Ovary (tissue), 9 donors: ENCODE results near the gene INPP5D. TPM values are rescaled to one million over a fixed set of nuclear protein-coding genes. Genes with fewer than 3 reads are reported as not detected.

Experiments
- DNase-seq, 5 donors: peaks; one replicate each; pipeline ENCODE4 v3.0.0-alpha.2; 2019 to 2020
- H3K27ac ChIP-seq, 2 donors: fragments of 200-600 bp; one replicate each; pipeline versions ENCODE4 v1.5.1 to v1.8.0; 2019 to 2022
- H3K27me3 ChIP-seq: fragments of 200-600 bp; one replicate; pipeline ENCODE4 v1.8.0; 2022
- H3K36me3 ChIP-seq: fragments of 200-600 bp; sonication (generic); one replicate; pipeline ENCODE4 v1.5.1; 2019
- H3K4me1 ChIP-seq: one replicate; pipeline ENCODE4 v1.8.1; 2013; ENCODE audit warnings: mild to moderate bottlenecking, moderate library complexity; ENCODE audit not compliant: insufficient read depth
- H3K4me3 ChIP-seq: fragments of 200-600 bp; sonication (generic); one replicate; pipeline ENCODE4 v1.5.1; 2017
- H3K9me3 ChIP-seq, 2 donors: fragments of 200-600 bp in 1 of 2; sonication (generic) in 1 of 2; one replicate each; pipeline versions ENCODE4 v1.5.1 to v1.8.1; 2013 to 2019; ENCODE audit warnings: mild to moderate bottlenecking in 1 of 2, moderate library complexity in 1 of 2
- CTCF ChIP-seq, 3 donors: fragments of 450-650 bp in 2 of 3; fragments of 200-600 bp in 1 of 3; IDR thresholded peaks; one replicate each; pipeline versions ENCODE4 v1.5.1 to v1.8.0; 2016 to 2022; ENCODE audit warnings: antibody characterized with exemption in 3 of 3, mild to moderate bottlenecking in 1 of 3
- EP300 ChIP-seq: sonication (generic); formaldehyde crosslinking; IDR thresholded peaks from one replicate; pipeline ENCODE4 v1.6.1; 2017; ENCODE audit warnings: antibody characterized with exemption
- POLR2A ChIP-seq: fragments of 450-650 bp; IDR thresholded peaks from one replicate; pipeline ENCODE4 v1.6.1; 2017; ENCODE audit warnings: antibody characterized with exemption, mild to moderate bottlenecking, moderate library complexity
- WGBS, 3 donors: extraction: QIAGEN DNeasy Blood & Tissue Kit in 1 of 3; methylation state at CpG; one replicate each; pipeline versions ENCODE4 v1.1.5 to v1.1.7; 2013 to 2017; 5-methylcytosine and 5-hydroxymethylcytosine counted together
- intact Hi-C, 4 donors: fragments of 100-400 bp; cut with DNase I; formaldehyde crosslinking; loops; one replicate each; pipeline versions ENCODE4 v1.11.0 to v1.15.1; 2022 to 2023
- polyA plus RNA-seq, 2 donors: library from polyadenylated mRNA; stranded (reverse); fragments of 200-250 nt in 1 of 2; fragments of 350-450 nt in 1 of 2; fragmentation: Illumina TruSeq in 1 of 2; extraction: RNeasy Lipid Tissue Mini Kit (QIAGEN cat#74804) in 1 of 2; gene quantifications; one replicate each; pipeline ENCODE4 v1.2.3, GENCODE V29; 2013 to 2014
- total RNA-seq, 7 donors: library from RNA; depleted of rRNA in 2 of 7; stranded (reverse); fragments of >200 nt in 2 of 7; fragmentation: NEBNext Ultra II Directional in 3 of 7; extraction: Animal tissue kit (Norgen Biotek cat#: 25700) in 3 of 7; gene quantifications; one replicate each; pipeline versions ENCODE4 v1.1.0 to v1.2.4, GENCODE V29; 2016 to 2023
- donor health status: DM: no; HTN: no; CAD: no; lungs with moderate emphysema.
- donor health status: DM: no; HTN: no; CAD: no.
- donor health status: Bipolar disorder and iron deficiency.
- donor health status: DM: yes; HTN: yes; CAD: no.
- donor health status: DM: no; HTN: no; CAD: no.
- donor health status: DM: yes; HTN: yes; CAD: no.

INPP5D gene
- total and polyA plus RNA-seq, 9 donors: 4.1 to 14.4 (median 7.7) TPM

GRCh38 chr2:233119123-233119522, 59.0 kb downstream of the INPP5D start:
- H3K36me3 ChIP-seq: no peaks in the 10 kb centered on the region
- TF ChIP-seq CTCF (IDR thresholded peaks at IDR 0.05): no peak
- H3K4me3 ChIP-seq: no peak overlapping the region
- intact Hi-C loops: no loop called here
- H3K4me1 ChIP-seq: no peaks in the 10 kb centered on the region
- H3K27ac ChIP-seq: no peak overlapping the region
- H3K27me3 ChIP-seq: no peaks in the 10 kb centered on the region
- 75 to 78% (median 75%) methylated on average over 8 of the region's 8 CpGs for WGBS, 3 donors
- no peak for DNase-seq
- no peaks in the 10 kb centered on the region for H3K9me3 ChIP-seq

- intact Hi-C loops: no loop called here
- no peak overlapping the region for H3K27ac ChIP-seq
- no peaks in the 10 kb centered on the region for H3K36me3 ChIP-seq
- H3K4me3 ChIP-seq: no peak overlapping the region
- no peaks in the 10 kb centered on the region for H3K4me1 ChIP-seq
- no peak for TF ChIP-seq CTCF (IDR thresholded peaks at IDR 0.05)
- no peak for TF ChIP-seq EP300
- no peak for TF ChIP-seq POLR2A
- WGBS, 3 donors: 89 to 94% (median 90%) methylated on average over 7 of the region's 7 CpGs
- H3K27me3 ChIP-seq: no peaks in the 10 kb centered on the region
- H3K9me3 ChIP-seq: no peaks in the 10 kb centered on the region
- DNase-seq: no peak
These were observed 59.7 kb downstream of the INPP5D start for GRCh38 chr2:233119806-233120205.

DNA sequence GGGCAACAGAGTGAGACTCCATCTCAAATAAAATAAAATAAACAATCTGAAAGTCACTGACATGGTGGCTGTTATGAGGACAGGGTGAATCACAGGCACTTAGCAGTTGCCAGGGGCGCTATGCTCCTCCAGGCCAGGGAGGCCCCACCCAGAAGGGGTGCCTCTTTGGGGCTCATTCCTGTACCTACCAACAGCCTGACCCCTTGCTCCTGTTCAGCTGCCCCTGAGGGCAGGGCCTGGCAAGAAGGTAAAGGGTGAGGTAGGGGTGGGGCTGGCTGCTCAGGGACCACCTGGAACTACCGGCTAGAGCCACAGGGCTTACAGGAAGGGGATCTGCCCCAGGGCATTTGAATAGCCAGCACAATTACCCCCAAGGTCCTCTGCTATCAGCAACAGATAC, 60.3 kb downstream of the INPP5D start:
- intact Hi-C loops: no loop called here
- Histone ChIP-seq H3K27ac (no peak overlapping the region), H3K9me3 (no peaks in the 10 kb centered on the region), H3K36me3 (no peaks in the 10 kb centered on the region), H3K4me1 (no peaks in the 10 kb centered on the region), H3K27me3 (no peaks in the 10 kb centered on the region), H3K4me3 (no peak overlapping the region)
- no peak for DNase-seq
- WGBS, 3 donors: 71 to 80% (median 72%) methylated on average over 2 of the region's 2 CpGs
- TF ChIP-seq CTCF (IDR thresholded peaks at IDR 0.05): no peak
- no peak for TF ChIP-seq POLR2A
- TF ChIP-seq EP300: no peak

DNA sequence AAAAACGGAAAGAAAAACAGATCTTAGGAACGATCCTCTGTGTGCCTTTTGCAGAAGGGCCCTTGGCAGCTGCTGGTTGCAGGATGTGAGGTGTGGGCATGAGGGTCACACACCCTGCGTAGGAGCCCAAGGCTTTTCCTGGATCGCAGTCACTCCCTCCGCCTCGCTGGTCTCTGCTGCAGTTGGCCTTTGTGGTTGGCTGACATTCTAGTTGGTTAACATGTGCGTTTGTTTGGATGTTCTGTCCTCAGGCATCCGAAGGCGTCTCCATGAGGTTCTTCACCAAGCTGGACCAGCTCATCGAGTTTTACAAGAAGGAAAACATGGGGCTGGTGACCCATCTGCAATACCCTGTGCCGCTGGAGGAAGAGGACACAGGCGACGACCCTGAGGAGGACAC, 61.7 kb downstream of the INPP5D start:
- intact Hi-C loops: no loop called here

More for the DNA sequence above, 61.7 kb downstream of the INPP5D start:
- no peak overlapping the region for H3K4me3 ChIP-seq
- no peaks in the 10 kb centered on the region for H3K36me3 ChIP-seq
- H3K4me1 ChIP-seq: no peaks in the 10 kb centered on the region
- H3K9me3 ChIP-seq: no peaks in the 10 kb centered on the region
- H3K27me3 ChIP-seq: no peaks in the 10 kb centered on the region
- no peak for TF ChIP-seq POLR2A
- no peak for TF ChIP-seq EP300
- TF ChIP-seq CTCF (IDR thresholded peaks at IDR 0.05): no peak
- WGBS, 3 donors: 43 to 67% (median 49%) methylated on average over 13 of the region's 13 CpGs
- no peak for DNase-seq
- H3K27ac ChIP-seq: no peak overlapping the region
